Spleen (tissue), 7 donors: Measurements from ENCODE around the gene ZNF831.

Experiments
- CTCF ChIP-seq, 11 experiments: fragments of 200-600 bp in 7 of 11; fragments of 450-650 bp in 4 of 11; sonication (generic) in 4 of 11; IDR thresholded peaks in 8 of 11; conservative IDR thresholded peaks in 3 of 11; 1 replicate in 7 of 11; 2 replicates in 4 of 11; pipeline versions ENCODE4 v1.4.0 to v1.8.0; 2016 to 2021; ENCODE audit warnings: antibody characterized with exemption in 11 of 11, inconsistent platforms in 4 of 11, mild to moderate bottlenecking in 1 of 11
- POLR2A ChIP-seq, 3 donors: fragments of 450-650 bp; IDR thresholded peaks; one replicate each; pipeline ENCODE4 v1.5.1; 2017; ENCODE audit warnings: antibody characterized with exemption in 3 of 3, mild to moderate bottlenecking in 1 of 3
- POLR2AphosphoS5 ChIP-seq, 3 donors: sonication (generic); formaldehyde crosslinking; IDR thresholded peaks; one replicate each; pipeline ENCODE4 v1.5.1; 2017; ENCODE audit warnings: antibody characterized with exemption in 3 of 3
- donor health status: DM: no; HTN: no; CAD: no; lungs with moderate emphysema.
- donor health status: DM: no; HTN: no; CAD: no.
- donor health status: DM: no; HTN: no; CAD: no.

GRCh38 chr20:59269411-59270025 lies 105.9 kb downstream of the ZNF831 start:
- TF ChIP-seq CTCF (IDR thresholded peaks at IDR 0.05 in 8 of 11, conservative IDR thresholded peaks at IDR 0.05 in 3 of 11) = no peak
- TF ChIP-seq POLR2AphosphoS5 (IDR thresholded peaks at IDR 0.05) = no peak
- no peak for TF ChIP-seq POLR2A (IDR thresholded peaks at IDR 0.05)
